Pancreas (tissue), 10 donors: ENCODE data around the gene BLACAT1. TPM values are rescaled to one million over a fixed set of nuclear protein-coding genes. Genes with fewer than 3 reads are reported as not detected.
"Not testable (repeated sequence)": the region's sequence is repeated elsewhere in the genome, so short reads cannot be mapped to it uniquely, and the experiment has no call there.

Source experiments
- ATAC-seq, 4 donors: fragments of 200-7000 bp; cut with Tn5 transposase; one replicate each; pipeline versions ENCODE4 v1.8.0 to v1.9.1; 2020; ENCODE audit warnings: mild to moderate bottlenecking in 4 of 4, moderate library complexity in 4 of 4
- DNase-seq, 6 donors: peaks; one replicate each; pipeline ENCODE4 v3.0.0-alpha.2; 2020
- FAIRE-seq: peaks from 2 replicates; lab custom pipeline; 2012; peaks lifted over from hg19 to GRCh38; lab: Jason Lieb, UNC
- H3K27ac ChIP-seq, 4 donors: fragments of 200-600 bp; sonication (generic); 1 replicate in 3 of 4; 2 replicates in 1 of 4; pipeline versions ENCODE4 v1.5.0 to v1.8.0; 2020
- H3K27me3 ChIP-seq, 4 donors: fragments of 200-600 bp; one replicate each; pipeline ENCODE4 v1.8.0; 2021
- H3K36me3 ChIP-seq, 3 donors: fragments of 200-600 bp; sonication (generic) in 1 of 3; one replicate each; pipeline versions ENCODE4 v1.5.0 to v1.8.0; 2020 to 2021
- H3K4me1 ChIP-seq, 3 donors: fragments of 200-600 bp; one replicate each; pipeline ENCODE4 v1.8.0; 2021
- H3K4me3 ChIP-seq, 4 donors: fragments of 200-600 bp; sonication (generic) in 2 of 4; one replicate each; pipeline versions ENCODE4 v1.5.0 to v1.8.0; 2020 to 2021
- H3K9me3 ChIP-seq, 4 donors: fragments of 200-600 bp; one replicate each; pipeline ENCODE4 v1.8.0; 2021
- CTCF ChIP-seq, 4 donors: fragments of 200-600 bp; sonication (generic) in 3 of 4; IDR thresholded peaks; one replicate each; pipeline versions ENCODE4 v1.5.0 to v1.8.0; 2021; ENCODE audit warnings: antibody characterized with exemption in 4 of 4
- WGBS, 2 donors: extraction: QIAGEN DNeasy Blood & Tissue Kit; methylation state at CpG; one replicate each; pipeline ENCODE4 v1.1.7; 2013; 5-methylcytosine and 5-hydroxymethylcytosine counted together
- intact Hi-C, 3 donors: fragments of 100-400 bp; cut with DNase I; formaldehyde crosslinking; loops; one replicate each; pipeline versions ENCODE4 v1.11.1 to v1.14.2; 2022
- polyA plus RNA-seq, 2 donors: library from polyadenylated mRNA; stranded (reverse); fragments of 200-250 nt; gene quantifications; one replicate each; pipeline ENCODE4 v1.2.3, GENCODE V29; 2013
- total RNA-seq, 6 donors: library from RNA; stranded (reverse); fragmentation: NEBNext Ultra II Directional in 4 of 6; extraction: Animal tissue kit (Norgen Biotek cat#: 25700) in 4 of 6; gene quantifications; one replicate each; pipeline versions ENCODE4 v1.2.1 to v1.2.4, GENCODE V29; 2021 to 2023
- donor health status: healthy with polysubstance abuse.
- donor health status: DM: no; HTN: no; CAD: no; lungs with moderate emphysema.
- donor health status: DM: no; HTN: no; CAD: no.
- donor health status: control.
- donor health status: control.
- donor health status: Bipolar disorder and iron deficiency.
- donor health status: DM: yes; HTN: yes; CAD: no.
- donor health status: DM: no; HTN: no; CAD: no.
- donor health status: DM: no; HTN: no; CAD: no.
- donor health status: DM: yes; HTN: yes; CAD: no.

The BLACAT1 gene
- total and polyA plus RNA-seq, 8 donors = 0.09 to 0.34 (median 0.17) TPM; not detected in 2

- intact Hi-C loops = loop anchor here in 2 of 3 donors (5.0 to 10.0 kb wide), 3 partner anchors 86 to 146 kb away; no protein-coding TSS in a partner anchor
- Histone ChIP-seq H3K36me3 (no peaks in the 10 kb centered on the region), H3K4me3 (no peak overlapping the region), H3K4me1 (no peaks in the 10 kb centered on the region), H3K9me3 (no peaks in the 10 kb centered on the region), H3K27me3 (no peaks in the 10 kb centered on the region), H3K27ac (no peak overlapping the region)
- TF ChIP-seq CTCF (IDR thresholded peaks at IDR 0.05) = no peak
- ATAC-seq = no peak
- FAIRE-seq = no peak
- DNase-seq = no peak
- 39 to 46% methylated on average over 11 of the region's 11 CpGs for WGBS, 2 donors
Measured at GRCh38 chr1:205481218-205481617, 25.4 kb upstream of the BLACAT1 start.

GRCh38 chr1:205480349-205480985, 24.6 kb upstream of the BLACAT1 start:
- no peaks in the 10 kb centered on the region for H3K4me1 ChIP-seq
- H3K9me3 ChIP-seq = no peaks in the 10 kb centered on the region
- TF ChIP-seq CTCF (IDR thresholded peaks at IDR 0.05) = no peak
- no peaks in the 10 kb centered on the region for H3K36me3 ChIP-seq
- H3K4me3 ChIP-seq = no peak overlapping the region
- no peak for FAIRE-seq
- 58 to 70% methylated on average over 17 of the region's 17 CpGs for WGBS, 2 donors
- intact Hi-C loops = loop anchor here in 2 of 3 donors (5.0 to 10.0 kb wide), 3 partner anchors 86 to 146 kb away; no protein-coding TSS in a partner anchor
- no peak for DNase-seq
- H3K27me3 ChIP-seq = no peaks in the 10 kb centered on the region
- no peak for ATAC-seq
- no peak overlapping the region for H3K27ac ChIP-seq

- H3K27me3 ChIP-seq, ATAC-seq, DNase-seq, H3K9me3 ChIP-seq, intact Hi-C loops, FAIRE-seq, H3K4me1 ChIP-seq, H3K4me3 ChIP-seq, H3K36me3 ChIP-seq: not testable (repeated sequence)
- peak overlapping the region; percentile 75 to 83 (median 81) for H3K27ac ChIP-seq
- WGBS, 2 donors = 79 to 93% methylated on average over 2 of the region's 2 CpGs
Measured at GRCh38 chr1:205478985-205479384, 23.1 kb upstream of the BLACAT1 start.

- intact Hi-C loops = loop anchor here in 1 of 3 donors (2.0 kb wide), 1 partner anchor 31 kb away; no protein-coding TSS in a partner anchor
- no peak for TF ChIP-seq CTCF (IDR thresholded peaks at IDR 0.05)
- DNase-seq (peak; percentile 60 to 87 (median 82)), ATAC-seq (peak; percentile 76 to 86 (median 84)), FAIRE-seq (no peak)
- H3K27ac ChIP-seq = peak overlapping the region; percentile 75 to 83 (median 81)
- no peaks in the 10 kb centered on the region for H3K4me1 ChIP-seq
- no peaks in the 10 kb centered on the region for H3K9me3 ChIP-seq
- 52% methylated on average over 11 to 12 of the region's 12 CpGs for WGBS, 2 donors
- no peaks in the 10 kb centered on the region for H3K27me3 ChIP-seq
- H3K4me3 ChIP-seq = no peak overlapping the region
- H3K36me3 ChIP-seq = no peaks in the 10 kb centered on the region
Measured at GRCh38 chr1:205477759-205478247, 22.0 kb upstream of the BLACAT1 start.

GRCh38 chr1:205477121-205477758, 21.4 kb upstream of the BLACAT1 start:
- no peak for TF ChIP-seq CTCF (IDR thresholded peaks at IDR 0.05)
- no peaks in the 10 kb centered on the region for H3K27me3 ChIP-seq
- intact Hi-C loops = loop anchor here in 1 of 3 donors (2.0 kb wide), 1 partner anchor 32 kb away; no protein-coding TSS in a partner anchor
- ATAC-seq (peak in 2 of 4 donors; percentile 13 to 46), DNase-seq (no peak), FAIRE-seq (no peak)
- WGBS, 2 donors = 61 to 66% methylated on average over 6 of the region's 6 CpGs
- no peaks in the 10 kb centered on the region for H3K36me3 ChIP-seq
- no peaks in the 10 kb centered on the region for H3K4me1 ChIP-seq
- no peaks in the 10 kb centered on the region for H3K9me3 ChIP-seq
- H3K27ac ChIP-seq = peak overlapping the region; percentile 75 to 83 (median 81)
- H3K4me3 ChIP-seq = no peak overlapping the region
